ENCODE results near the gene THBS1.

THBS1 gene

DNA sequence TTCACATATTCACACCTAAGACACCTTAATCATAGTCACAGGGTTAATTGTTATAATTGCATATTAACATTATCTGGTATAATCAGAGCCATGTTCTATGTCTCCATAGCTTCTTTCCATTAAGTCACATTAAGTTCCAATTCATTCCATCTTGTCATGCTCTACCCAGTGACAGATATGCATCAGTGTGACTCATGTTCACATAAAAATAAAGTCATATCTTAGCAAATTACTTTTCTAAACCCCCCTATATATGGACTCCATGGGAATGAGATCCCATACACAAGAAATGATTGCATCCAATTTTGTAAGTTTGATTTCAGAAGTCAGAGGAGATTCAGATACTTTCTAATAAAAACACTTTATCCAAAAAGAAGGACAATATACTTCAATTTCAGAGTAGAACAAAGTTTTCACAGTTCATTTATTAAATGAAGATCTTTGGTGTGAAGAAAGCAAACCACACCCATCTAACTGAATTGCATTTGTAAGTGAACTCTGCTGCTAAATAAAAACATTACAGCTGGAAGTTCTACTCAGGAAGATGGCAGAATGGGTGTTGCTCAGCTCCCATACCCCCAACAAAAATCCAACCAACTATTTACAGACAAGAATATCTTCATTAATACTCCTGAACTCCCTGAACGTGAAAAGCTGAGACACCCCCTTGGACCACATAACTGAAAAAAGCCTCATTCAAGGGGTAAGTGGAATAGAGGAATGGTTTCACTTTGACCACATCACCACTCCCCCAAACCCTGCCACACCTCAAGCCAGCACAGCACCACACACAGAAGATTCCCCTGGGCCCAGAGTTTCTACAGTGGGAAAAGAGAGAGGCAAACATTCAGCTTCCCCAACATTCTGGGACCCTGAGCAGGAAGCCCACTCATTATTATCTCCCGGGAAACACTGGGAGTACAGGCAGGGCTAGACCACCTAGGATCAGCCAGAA, 27.6 kb downstream of the THBS1 start:
- no peak for DNase-seq (ENCODE audit: low spot score)

DNA sequence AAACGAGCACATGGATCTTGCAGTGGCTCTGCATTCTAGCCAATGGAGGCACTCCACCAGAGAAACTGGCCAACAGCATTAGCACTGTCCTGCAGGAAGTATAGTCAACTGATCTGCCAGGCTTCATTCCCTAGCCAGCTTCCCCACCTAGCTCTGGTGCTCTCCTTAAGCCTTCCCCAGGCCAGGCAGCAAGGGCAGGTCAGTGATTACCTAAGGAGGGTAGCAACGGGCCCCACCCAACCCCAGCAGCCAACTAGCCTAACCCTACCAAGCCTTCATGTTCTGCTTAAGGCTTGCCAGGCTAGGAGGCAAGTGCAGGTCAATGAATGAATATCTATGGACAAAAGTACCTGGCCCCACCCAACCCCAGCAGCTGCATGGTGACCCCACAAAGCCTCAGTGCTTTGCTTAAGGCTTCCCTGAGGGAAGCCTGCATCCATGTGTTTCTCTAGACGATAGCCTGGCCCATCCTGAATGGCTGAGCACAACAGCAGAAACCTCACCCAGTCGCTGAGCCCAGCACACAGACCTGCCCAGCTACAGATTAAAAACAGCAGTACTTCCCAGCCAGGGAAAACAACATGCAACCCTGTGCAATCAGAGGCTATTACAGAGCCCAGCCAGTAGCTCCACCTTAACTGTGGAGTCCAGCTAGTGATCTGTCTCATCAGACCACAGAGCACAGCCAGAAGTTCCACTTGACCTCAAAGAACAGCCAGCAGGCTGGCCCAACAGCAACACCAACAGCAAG, 28.5 kb downstream of the THBS1 start:
- DNase-seq (ENCODE audit: low spot score): no peak

DNA sequence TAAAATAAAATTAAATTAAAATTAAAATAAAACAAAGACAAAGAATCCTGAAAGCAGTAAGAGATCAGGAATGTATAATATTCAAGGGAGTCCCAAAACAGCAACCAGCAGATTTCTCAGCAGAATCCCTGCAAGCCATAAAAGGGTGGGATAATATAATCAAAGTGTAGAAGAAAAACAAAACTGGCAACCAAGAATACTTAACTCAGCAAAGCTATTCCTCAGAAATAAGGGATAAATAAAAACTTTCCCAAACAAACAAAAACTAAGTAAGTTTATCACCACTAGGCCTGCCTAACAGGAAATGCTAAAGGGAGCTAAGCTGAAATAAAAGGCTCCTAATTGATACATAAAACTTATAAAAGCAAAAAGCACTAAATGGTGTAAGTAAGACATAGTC, 29.8 kb downstream of the THBS1 start:
- no peak for DNase-seq (ENCODE audit: low spot score)

DNA sequence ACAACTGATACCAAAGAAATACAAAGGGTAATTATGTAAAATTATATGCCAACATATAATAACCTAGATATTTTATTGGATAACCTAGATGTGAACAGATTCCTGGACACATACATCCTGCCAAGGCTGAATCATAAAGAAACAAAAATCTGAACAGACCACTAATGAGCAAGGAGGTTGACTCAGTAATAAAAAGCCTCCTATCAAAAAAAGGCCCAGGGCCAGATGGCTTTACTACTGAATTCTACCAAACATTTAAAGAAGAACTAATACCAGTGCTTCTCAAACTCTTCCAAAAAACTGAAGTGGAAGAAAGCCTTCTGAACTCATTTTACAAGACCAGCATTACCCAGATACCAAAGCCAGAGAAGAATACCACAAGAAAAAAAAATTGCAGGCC, 32.4 kb downstream of the THBS1 start:
- no peak for DNase-seq (ENCODE audit: low spot score)

DNA sequence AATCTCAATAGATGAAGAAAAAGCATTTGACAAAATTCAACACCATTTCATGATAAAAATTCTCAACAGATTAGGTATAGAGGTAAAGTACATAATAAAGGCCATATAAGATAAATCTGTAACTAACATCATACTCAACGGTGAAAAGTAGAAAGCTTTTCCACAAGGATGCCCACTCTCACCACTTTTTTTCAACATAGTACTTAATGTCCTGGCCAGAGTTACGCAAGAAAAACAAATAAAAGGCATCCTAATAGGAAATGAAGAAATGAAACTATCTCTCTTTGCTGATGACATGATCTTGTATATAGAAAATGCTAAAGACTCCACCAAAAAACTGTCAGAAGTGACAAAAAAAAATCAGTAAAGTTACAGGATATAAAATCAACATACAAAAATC, 33.0 kb downstream of the THBS1 start:
- no peak for DNase-seq (ENCODE audit: low spot score)

DNA sequence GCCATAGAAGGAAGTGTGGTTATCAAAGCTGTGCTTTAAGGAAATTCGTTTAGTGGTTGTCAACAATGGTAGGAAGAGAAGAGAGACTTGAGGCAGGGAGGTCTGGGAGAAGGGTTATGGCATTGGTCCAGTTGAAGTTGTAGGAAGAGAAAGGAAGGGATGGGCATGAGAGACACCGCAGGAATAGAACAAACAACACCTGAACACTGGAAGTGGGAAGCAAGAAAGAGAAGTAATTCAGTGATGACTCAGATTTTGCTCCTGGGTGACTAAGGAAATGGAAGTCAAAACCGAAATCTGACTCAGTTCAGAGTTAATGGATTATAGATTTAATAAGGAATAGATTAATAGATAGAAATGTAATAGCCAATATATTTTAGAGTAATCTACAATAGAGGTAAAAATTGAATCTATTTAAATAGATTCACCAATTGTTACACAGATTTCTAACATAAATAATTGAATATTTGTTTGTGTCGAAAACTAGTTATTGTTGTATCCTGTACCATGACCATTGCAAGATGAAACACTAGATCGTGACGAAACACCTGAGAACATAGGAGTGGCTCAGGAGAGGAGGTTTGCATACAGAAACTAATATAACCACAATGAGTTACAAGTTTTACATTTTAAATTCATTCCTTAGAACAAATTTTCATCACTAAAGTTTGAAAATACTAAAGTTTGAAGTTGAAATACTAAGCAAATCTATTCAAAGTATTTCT, 36.0 kb downstream of the THBS1 start:
- no peak for DNase-seq (ENCODE audit: low spot score)

DNA sequence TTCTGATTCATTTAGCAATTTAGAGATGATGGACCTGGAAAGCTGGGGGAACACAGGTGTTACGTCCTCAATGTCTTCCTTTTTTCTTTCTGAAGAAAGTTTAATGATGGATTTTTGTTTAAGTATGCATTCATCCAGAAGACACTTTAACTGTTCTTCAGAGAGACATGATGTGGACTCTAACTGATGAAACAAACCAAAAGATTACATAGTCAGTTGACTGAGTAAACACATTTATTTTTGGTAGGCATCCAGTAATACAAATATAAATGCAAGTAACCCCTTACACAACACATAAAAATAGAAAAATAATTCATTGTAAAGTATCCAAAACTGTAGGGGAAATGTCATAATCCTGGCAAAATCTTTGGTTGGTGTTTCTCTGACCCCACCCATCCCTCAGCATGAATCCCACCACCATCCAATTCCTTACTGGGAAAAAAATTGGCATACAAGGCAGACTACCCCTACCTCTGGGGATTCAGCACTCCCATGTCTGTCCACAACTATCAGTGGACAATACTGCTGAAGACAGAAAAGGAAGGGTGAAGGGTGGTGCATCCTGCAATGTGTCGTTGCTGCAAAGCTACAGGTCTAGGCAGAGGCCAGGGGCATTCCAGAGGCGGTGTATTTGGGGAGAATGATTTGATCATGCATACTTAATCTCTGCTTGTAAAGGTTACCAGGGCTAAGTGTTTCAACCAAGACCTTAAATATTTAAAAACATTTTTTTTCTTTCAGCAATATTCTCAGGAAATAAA, 37.4 kb downstream of the THBS1 start:
- no peak for DNase-seq (ENCODE audit: low spot score)

DNA sequence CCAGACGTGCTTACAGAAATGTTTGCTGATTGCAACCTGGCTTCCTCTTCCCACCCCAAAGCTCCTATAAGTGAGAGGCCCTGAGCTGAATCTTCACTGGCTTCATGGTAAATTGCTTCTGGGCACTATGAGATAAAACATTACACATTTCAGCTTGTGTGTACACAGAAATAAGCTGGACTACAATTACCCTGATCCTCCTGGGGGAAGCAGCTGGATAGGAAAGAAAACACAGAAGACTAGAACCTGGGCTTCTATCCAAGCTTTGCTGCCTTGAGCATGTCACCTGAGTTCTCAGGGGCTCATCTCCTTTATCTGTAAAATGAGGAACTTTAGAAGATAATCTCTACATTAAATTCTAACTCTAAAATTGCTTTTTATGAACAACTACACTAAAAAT, 40.3 kb downstream of the THBS1 start:
- no peak for DNase-seq (ENCODE audit: low spot score)

DNA sequence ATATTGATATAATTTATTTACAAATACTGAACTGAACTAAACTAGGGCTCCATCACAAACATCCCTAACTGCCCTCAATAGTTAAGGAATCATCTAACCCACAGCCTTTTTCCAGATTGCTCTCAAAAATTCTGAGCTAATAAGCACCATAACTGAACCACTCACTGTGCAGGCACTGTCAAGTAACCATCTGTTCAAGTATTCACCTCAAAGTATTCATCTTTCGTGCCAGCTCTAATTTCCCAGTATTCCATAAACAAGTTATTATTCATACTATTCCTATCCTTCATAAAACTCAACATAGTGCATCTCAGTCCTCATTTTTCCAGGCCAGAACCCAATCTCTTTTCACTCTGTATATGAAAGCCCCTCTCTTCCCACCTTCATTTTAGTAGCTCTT, 41.1 kb downstream of the THBS1 start:
- peak; percentile 35 for DNase-seq (ENCODE audit: low spot score)

DNA sequence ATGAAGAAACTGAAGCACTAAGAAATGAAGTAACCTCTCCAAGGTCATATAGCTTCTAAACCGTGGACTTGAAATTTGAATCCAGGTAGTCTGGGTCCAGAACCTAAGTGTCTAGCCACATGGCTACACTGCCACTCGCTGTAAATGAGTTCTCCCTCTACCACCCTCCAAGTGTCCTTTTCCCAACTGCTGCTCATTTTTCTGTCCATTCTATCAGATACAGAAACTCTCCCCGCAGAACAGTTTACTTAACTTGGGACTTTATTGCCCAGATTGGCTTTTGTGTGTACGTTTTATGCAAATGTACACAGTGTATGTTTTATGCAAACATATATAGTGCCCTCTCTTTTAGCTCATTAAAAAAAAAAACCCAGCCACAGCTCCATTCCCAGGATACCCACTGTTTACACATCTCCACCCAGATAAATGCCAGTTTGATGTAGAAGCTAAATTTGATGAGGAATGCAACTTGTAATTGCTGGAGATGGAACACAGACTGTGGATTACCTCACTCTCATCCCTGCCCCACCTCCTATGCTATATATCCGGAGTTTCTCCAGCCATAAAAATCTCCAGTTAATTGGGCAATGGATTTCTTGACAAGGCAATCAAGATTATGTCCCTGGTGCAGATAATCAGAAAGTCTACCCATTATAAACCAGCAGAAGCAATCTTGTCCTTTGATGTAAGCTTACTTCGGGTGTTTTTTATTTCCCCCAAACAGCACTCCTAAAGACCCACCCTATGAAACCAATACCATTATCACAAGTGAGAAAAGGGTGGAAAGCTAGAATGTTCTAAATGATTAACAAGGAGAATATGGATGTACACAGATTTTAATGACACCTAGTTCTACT, 42.0 kb downstream of the THBS1 start:
- DNase-seq (ENCODE audit: low spot score): no peak

DNA sequence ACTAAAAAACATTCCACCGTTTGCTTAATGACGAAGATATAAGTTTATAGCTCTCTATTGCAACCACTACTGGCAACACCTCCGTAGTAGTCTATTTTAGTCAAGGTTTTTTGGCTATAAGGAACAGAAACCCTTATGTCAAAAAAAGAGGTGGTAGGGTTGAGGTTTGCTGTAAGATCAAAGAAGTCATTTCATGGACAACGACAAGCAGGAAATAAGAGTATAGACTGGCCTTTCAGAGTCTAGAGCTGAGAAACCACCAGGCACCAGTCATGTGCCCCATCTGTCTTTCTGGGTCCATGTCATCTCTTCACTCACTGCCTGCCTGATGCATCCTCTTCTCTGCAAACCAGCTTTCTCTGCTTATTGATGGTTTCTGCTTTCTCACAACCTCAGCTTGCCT, 42.7 kb downstream of the THBS1 start:
- DNase-seq (ENCODE audit: low spot score): no peak

DNA sequence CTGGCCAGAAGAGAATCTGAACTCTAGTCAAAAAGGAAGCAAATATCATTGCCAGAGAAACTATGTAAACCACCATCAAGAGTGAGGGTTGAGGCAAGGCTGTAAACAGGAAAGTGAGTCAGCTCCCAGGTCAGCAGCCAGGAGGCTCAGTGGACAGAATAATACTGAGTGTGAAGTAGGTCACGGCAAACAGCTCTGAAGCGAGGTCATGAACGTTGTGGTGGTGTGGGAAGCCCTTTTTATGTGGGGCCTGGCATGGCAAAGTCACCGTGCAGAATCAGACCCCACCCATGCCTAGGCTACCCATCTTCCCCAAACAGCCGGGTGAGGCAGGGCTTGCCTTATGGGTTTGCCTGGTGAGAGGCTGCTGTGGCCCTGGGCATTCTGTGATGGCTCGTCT, 43.9 kb downstream of the THBS1 start:
- no peak for DNase-seq (ENCODE audit: low spot score)

DNA sequence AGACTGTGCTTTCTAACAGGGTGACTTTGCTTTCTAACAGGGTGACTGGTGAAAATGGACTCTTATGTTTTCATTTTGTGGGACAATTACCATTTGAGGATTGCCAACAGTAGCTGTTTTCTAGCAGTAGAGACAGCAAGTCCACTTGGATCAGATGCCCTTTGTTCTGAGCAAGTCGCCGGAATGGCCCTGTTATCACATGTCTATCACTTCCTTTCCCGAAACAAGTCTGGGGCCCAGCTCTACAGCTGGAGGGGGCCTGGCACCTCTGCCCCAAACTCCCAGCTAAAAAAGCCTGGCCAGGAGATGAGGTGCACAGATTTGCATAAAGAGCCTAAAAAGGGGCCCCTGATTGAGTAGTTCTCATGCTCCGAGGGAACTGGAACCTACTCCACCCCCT, 44.6 kb downstream of the THBS1 start:
- DNase-seq (ENCODE audit: low spot score): no peak

DNA sequence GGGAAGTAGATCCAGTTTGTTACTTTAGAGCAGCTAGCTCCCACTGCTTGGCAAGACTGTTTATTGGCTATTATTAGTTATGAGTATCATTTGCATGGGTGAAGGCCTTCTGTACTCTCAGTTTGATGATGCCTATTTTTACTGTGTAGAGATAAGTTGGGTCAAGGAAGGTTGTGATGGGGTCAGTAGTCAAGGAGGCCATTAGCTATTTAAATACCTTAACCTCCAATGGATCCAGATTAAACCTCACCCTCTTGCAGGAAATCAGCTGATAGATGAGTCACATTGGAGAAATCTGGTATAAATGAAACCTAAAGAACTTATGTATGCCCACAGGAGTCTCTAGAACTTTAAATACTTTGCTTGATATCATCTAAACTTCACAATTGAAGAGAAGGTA, 45.0 kb downstream of the THBS1 start:
- DNase-seq (ENCODE audit: low spot score): no peak

DNA sequence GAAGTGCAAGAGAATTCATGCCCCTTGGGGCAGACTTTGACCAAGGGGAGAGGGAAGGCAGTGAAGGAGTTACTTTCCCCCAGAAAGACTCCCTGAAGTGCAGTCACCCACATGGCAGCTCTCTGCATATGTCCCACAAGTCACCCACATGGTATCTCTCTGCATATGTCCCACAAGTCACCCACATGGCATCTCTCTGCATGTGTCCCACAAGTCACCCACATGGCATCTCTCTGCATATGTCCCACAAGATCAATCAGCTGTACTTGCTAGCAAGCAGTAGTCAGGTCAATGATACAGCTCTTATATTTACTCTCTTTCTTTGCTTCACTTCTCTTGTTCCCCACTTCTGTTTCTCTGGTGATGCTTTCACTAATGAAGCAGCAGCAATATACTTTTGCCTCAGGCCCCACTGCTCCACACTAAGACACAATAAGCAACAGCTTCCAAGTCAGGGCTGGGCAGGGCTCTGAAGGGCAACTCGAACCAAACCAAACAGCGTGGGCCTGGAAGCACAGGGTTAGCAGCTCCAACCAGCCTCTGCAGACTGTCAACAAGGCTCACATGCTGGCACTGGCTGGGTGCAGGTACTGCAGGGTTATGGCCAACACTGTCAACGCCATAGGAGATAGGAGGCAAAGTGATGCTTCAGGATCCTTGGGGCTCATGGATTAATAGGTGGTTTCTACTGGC, 46.7 kb downstream of the THBS1 start:
- peak; percentile 46 for DNase-seq (ENCODE audit: low spot score)

DNA sequence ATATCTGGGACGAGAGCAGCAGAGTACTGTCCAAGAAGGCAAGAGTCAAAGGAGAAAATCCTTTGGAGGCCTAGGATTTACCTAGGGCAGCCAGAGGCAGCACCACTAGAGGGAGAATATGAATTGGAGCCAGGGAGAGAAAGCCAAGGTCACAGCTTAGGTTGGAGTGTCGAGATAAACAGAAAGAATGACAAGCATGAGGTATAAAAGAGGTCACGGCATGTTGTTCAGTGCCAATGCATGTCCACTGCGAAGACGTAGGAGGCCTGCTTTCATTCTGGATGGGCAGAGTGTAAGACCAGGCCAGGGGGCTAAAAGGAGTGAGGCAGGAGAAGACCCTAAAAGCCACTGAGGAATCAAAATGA, 47.2 kb downstream of the THBS1 start:
- no peak for DNase-seq (ENCODE audit: low spot score)

DNA sequence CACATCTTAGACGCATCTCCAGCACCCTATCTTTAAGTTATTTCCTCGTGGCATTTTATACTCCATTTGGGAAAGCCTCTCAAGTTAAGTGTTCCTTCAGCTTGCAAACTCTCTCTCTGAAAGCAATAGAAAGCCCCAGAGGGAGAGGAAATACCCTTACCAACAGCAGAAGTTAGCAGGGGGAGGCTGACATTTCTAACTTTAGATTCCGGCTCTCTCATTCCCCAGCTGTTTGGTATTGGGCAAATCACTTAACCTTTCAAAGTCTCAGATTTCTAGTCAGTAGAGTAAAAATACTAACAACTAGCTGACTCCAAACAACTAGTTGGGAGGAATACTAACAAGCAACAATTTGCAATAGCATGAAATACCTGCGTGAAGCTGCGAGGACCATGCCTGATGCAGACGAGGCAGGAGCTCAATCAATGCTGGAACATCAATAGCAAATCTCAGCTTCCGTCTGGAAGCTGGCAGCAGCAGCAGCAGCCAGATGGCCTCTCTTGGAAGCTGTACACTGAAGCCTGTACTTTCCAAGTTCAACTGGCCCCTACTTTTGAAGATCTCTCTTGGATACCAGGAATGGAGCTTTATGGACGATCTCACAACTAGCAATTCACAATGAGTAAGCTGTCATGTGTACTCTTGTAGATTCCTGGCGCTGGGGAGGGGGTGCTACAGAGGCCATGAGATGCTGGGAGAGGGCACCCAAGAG, 47.8 kb downstream of the THBS1 start:
- DNase-seq (ENCODE audit: low spot score): no peak

DNA sequence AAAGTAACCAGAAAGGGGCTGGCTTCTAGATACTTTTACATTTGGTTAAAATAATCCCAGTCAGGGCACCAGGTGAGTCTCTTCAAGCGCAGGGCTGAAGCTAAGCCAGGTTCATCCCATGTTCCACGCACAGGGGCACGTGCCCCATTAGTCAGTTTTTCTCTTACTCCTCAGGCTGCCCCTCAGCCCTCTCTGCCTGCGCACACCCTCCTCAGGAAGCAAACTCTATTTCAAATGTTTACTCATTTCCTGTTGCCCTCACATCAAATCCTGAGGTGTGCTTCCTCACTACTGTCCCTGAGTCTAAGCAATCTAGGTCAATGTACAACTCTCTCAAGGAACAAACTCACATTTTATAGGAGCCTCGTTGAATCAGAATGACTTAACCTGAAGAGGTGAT, 48.5 kb downstream of the THBS1 start:
- no peak for DNase-seq (ENCODE audit: low spot score)

DNA sequence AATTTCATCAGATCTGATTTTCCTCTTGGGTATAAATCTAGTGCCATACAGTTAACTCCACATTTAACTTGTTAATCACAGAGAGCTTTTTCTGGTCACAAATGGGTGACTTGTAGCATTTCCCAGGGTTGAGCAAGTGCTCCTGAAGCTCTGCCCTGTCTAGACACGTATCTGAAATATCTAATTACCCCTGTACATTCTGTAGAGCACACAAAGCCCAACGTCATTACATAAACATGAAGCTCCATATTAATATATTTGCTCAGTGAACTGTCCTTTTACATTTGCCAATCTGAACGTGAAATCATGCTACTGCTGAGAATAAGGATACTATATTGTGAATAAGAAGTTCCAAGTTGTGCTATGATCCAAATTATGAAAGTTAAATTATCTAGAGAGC, 49.0 kb downstream of the THBS1 start:
- no peak for DNase-seq (ENCODE audit: low spot score)

DNA sequence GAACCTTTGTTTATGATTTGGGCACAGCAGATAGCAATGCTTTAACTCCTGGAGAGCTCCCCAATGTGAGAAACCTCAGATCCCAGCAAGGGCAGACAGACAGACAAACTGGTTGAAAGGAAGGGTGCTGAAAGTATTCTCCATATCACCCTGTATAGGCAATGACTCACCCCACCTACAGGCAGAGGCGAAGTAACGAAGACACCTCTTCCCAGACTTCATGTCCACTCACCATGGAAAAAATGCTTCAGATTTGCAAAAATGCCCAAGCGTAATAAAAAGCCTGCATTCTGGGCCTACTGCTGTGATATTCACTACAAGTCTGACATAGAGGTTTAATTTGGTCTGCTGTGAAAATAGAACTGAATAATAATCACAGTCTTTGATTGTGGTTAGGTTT, 50.5 kb downstream of the THBS1 start:
- DNase-seq (ENCODE audit: low spot score): no peak

Data from Ammon's horn (tissue), 1 donor.